LNCAP (cell line): ENCODE measurements around the gene BMAL1.

Source experiments
- TF ChIP-seq, protein P1 (sequence below): fragments of 450-650 bp; IDR thresholded peaks from 2 replicates; pipeline ENCODE4 v1.5.1; 2017; ENCODE audit warnings: mild to moderate bottlenecking

Gene BMAL1

DNA sequence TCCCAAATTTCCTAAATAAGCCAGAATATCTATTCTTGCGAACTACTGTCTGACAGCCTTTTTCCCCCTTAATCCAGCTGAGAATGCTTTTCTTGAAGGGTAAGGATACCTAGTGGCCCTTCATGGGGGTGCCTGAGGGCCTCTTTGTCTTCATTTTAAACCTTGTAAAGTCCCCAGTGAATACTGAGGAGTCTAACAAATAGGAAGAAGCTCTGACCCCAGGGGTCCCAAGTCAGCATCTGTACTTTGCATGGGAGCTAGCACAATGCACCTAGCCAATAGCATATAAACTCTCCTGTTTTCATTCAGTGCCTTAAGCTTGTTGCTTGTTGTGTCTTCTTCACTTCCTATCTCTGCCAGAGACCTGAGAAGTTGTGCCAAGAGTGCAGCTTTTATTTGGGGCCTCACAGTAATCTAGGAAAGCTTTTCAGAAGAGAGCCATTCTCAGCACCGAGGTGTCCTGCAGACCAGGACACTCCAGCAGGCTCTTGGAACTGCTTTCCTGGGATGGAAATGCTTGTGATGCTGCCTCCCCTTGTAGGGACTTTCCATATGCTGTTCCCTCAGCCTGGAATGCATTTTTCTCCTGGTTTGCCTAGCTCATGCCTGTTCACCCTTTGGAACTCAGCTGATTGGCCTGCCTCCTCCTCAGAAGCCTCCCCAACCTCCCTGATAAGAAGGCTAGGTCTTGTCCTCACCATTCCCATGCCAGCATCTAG, 37.2 kb downstream of the BMAL1 start:
- TF ChIP-seq, protein P1, sequence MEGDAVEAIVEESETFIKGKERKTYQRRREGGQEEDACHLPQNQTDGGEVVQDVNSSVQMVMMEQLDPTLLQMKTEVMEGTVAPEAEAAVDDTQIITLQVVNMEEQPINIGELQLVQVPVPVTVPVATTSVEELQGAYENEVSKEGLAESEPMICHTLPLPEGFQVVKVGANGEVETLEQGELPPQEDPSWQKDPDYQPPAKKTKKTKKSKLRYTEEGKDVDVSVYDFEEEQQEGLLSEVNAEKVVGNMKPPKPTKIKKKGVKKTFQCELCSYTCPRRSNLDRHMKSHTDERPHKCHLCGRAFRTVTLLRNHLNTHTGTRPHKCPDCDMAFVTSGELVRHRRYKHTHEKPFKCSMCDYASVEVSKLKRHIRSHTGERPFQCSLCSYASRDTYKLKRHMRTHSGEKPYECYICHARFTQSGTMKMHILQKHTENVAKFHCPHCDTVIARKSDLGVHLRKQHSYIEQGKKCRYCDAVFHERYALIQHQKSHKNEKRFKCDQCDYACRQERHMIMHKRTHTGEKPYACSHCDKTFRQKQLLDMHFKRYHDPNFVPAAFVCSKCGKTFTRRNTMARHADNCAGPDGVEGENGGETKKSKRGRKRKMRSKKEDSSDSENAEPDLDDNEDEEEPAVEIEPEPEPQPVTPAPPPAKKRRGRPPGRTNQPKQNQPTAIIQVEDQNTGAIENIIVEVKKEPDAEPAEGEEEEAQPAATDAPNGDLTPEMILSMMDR = no peak

DNA sequence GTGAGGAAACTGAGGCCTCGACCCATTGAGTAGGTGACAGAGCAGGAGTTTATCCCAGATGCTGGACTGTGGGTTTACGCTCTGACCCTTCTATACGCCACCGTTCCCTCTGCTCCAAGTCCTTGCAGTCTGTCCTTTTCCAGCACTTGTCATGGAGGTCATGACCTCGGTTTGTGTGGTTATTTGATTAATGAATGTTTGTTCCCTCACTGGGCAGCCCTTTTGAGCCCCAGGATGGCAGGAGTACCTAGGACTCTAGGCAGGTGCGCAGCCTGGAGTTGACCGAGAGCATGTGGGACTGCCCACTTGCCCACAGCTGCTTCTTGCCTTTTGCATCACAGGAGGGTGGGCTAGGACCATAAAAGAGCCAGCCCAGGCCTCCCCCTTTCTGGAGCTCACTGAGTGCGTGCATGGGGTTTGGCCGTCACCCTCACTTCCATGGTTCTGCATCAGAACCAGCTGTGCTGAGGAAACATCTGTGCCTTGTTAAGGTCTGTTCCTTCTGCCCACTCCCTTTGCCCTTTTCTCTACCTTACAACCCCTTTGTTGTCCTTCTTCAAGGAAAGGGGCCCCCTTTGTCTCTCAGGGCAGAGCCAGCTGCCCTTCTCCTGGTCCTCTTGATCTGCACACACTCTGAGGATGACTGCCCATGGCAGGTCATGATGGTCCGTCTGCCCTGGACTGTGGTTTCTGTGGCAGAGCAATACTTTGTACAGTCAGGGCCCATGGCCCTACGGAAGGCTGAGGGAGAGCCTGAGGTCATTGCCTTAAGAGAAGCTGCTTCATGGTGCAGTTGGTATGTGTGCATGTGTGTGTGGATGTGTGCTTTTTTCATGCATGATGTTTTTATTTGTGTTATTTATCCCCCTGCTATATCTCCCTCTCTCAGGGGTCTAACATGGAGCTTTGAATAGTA, 38.2 kb downstream of the BMAL1 start:
- TF ChIP-seq, protein P1 = no peak

DNA sequence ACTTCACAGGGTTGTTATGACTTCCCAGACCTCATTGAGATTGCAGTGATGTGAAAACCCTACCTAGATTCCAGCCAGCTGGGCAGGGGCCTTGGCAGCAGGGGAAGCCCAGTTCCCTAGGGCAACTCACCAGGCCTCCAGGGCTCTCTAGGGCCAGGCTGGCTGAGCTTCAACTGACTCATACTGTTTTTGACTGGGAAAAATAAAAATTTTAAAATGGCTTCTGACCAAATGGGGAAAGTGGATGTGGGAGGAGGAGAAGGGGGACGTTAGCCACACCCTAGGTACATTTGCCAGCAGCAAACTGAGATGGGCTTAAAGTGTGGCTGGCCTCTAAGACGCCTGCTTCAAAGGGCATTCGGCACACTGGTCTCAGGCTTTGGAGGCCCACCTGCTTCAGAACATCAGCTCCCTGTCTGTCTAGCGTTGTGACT, 39.0 kb downstream of the BMAL1 start:
- TF ChIP-seq, protein P1 = no peak

GRCh38 chr11:13317293-13318080, 39.9 kb downstream of the BMAL1 start:
- TF ChIP-seq, protein P1 = no peak

DNA sequence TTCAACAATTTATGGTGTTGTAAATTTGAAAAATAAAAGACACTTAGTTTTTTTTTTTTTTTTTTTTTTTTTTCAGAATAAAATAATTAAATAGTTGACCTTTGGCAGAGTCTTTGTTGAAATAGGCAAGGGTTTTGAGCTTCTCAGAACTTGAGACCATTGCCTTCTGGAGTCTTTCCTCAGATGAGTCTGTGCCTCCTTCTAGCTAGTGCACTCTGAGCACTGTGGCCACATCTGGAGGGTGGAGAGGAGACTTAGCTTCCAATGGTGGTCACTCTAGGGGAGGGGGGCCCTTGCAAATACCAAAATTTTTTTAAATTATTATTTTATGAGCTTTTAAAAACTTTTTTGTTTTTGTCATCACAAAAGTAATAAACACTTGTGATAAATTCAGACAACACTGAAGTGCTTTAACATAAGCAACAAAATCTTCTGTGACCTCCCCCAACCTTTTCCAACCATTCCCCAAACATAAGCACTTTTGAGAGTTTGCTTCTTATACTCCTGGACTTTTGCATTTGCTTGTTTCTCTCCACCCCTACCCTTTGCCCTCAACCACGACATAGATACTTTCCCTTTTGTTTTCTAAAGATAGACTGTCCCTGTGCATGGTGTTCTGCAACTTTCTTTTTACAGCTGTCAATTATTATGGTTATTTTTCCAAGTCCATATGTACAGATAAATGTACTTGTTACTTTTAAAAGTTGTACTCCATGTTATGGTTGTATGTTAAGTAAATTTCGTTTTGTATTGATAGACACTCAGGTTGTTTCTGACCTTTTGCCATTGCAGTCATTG, 41.1 kb downstream of the BMAL1 start:
- TF ChIP-seq, protein P1 = no peak

DNA sequence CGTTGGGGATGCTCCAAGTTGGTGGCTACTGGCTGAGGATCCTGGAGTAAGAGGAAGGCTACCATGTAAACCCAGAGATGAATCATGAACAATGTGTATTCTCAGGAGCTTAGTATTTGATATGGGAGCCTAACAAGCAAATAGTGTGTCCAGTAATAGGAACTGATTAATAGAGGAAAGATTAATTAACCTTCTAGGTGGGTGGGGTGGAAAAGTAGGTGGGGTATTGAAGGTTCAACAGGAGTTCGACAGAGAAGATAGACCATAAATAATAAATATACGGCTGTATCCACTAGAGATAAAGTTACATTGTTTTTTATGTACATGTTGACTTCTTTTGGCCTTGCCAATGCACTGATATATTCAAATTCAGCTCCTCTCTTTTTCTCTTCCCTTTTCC, 43.1 kb downstream of the BMAL1 start:
- TF ChIP-seq, protein P1 = no peak

GRCh38 chr11:13321431-13321830, 43.8 kb downstream of the BMAL1 start:
- TF ChIP-seq, protein P1 = no peak
